Measurements from ENCODE around the gene LGI2.
"Not testable (repeated sequence)": the region's sequence is repeated elsewhere in the genome, so short reads cannot be mapped to it uniquely, and the experiment has no call there.

Gene LGI2

GRCh38 chr4:25050370-25051078 lies 19.8 kb upstream of the LGI2 start:
- no peak for DNase-seq

GRCh38 chr4:25043548-25043947 lies 12.8 kb upstream of the LGI2 start:
- no peak for DNase-seq

- DNase-seq, result no peak
Measured at GRCh38 chr4:25033526-25033925, 2.8 kb upstream of the LGI2 start.

GRCh38 chr4:25032126-25032525 lies 1.4 kb upstream of the LGI2 start:
- DNase-seq, result no peak

- DNase-seq, result no peak
Measured at GRCh38 chr4:25031077-25031621, 403 bp upstream of the LGI2 start.

- DNase-seq, result no peak
Measured at GRCh38 chr4:25029479-25030276, 1.1 kb downstream of the LGI2 start.

GRCh38 chr4:25028851-25029250 lies 1.9 kb downstream of the LGI2 start:
- no peak for DNase-seq

- DNase-seq, result no peak
Measured at GRCh38 chr4:25022766-25023165, 8.0 kb downstream of the LGI2 start.

GRCh38 chr4:25021216-25021615 lies 9.5 kb downstream of the LGI2 start:
- DNase-seq, result no peak

- no peak for DNase-seq
Measured at GRCh38 chr4:25020236-25020635, 10.5 kb downstream of the LGI2 start.

- DNase-seq, result no peak
Measured at GRCh38 chr4:25019501-25019900, 11.2 kb downstream of the LGI2 start.

GRCh38 chr4:25015012-25015411 lies 15.7 kb downstream of the LGI2 start:
- no peak for DNase-seq

GRCh38 chr4:25014662-25014983 lies 16.1 kb downstream of the LGI2 start:
- DNase-seq, result not testable (repeated sequence)

- DNase-seq, result no peak
Measured at GRCh38 chr4:25013756-25014661, 16.7 kb downstream of the LGI2 start.

GRCh38 chr4:25012655-25013054 lies 18.1 kb downstream of the LGI2 start:
- DNase-seq, result no peak

- no peak for DNase-seq
Measured at GRCh38 chr4:25011135-25011866, 19.4 kb downstream of the LGI2 start.

GRCh38 chr4:25007598-25007997 lies 23.1 kb downstream of the LGI2 start:
- no peak for DNase-seq

GRCh38 chr4:25002681-25003080 lies 28.1 kb downstream of the LGI2 start:
- DNase-seq, result no peak

- no peak for DNase-seq
Measured at GRCh38 chr4:25001509-25001908, 29.2 kb downstream of the LGI2 start.

GRCh38 chr4:25000639-25001038 lies 30.1 kb downstream of the LGI2 start:
- no peak for DNase-seq

- no peak for DNase-seq
Measured at GRCh38 chr4:24999392-25000089, 31.2 kb downstream of the LGI2 start.
